ENCODE data around the gene RLF.

DNA sequence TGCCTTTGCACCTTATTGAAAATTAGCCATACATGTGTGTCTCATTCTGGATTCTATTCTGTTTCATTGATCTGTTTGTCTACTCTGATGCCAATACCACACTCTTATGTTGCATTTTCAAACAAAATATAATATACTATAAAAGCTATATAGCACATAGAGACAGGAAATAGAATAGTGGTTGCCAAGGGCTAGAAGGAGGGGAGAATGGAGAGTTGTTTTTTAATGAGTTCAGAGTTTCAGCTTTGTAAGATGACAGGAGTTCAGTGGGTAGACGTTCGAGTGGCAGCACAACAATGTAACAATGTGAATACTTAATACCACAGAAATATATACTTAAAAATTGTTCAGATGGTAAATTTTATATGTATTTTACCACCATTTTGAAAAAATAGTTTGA is 17.0 kb downstream of the RLF start:
- no peak for TF ChIP-seq POLR2A (IDR thresholded peaks at IDR 0.05)
- TF ChIP-seq, protein P1, sequence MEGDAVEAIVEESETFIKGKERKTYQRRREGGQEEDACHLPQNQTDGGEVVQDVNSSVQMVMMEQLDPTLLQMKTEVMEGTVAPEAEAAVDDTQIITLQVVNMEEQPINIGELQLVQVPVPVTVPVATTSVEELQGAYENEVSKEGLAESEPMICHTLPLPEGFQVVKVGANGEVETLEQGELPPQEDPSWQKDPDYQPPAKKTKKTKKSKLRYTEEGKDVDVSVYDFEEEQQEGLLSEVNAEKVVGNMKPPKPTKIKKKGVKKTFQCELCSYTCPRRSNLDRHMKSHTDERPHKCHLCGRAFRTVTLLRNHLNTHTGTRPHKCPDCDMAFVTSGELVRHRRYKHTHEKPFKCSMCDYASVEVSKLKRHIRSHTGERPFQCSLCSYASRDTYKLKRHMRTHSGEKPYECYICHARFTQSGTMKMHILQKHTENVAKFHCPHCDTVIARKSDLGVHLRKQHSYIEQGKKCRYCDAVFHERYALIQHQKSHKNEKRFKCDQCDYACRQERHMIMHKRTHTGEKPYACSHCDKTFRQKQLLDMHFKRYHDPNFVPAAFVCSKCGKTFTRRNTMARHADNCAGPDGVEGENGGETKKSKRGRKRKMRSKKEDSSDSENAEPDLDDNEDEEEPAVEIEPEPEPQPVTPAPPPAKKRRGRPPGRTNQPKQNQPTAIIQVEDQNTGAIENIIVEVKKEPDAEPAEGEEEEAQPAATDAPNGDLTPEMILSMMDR (IDR thresholded peaks at IDR 0.05 in 4 of 5, conservative IDR thresholded peaks at IDR 0.05 in 1 of 5) = no peak
